GM12892 (cell line): ENCODE data around the gene SMC4.

Experiments
- POLR2A ChIP-seq: IDR thresholded peaks from 2 replicates; pipeline ENCODE4 v1.6.1; 2011; ENCODE audit warnings: low read depth, low read length, control low read depth
- POLR2AphosphoS5 ChIP-seq: IDR thresholded peaks from 2 replicates; pipeline ENCODE4 v1.6.1; 2011; ENCODE audit warnings: low read depth, low read length, control low read depth
- TAF1 ChIP-seq: IDR thresholded peaks from 2 replicates; pipeline ENCODE4 v1.6.1; 2011; ENCODE audit warnings: low read depth, mild to moderate bottlenecking, control low read depth, low read length, borderline replicate concordance

DNA sequence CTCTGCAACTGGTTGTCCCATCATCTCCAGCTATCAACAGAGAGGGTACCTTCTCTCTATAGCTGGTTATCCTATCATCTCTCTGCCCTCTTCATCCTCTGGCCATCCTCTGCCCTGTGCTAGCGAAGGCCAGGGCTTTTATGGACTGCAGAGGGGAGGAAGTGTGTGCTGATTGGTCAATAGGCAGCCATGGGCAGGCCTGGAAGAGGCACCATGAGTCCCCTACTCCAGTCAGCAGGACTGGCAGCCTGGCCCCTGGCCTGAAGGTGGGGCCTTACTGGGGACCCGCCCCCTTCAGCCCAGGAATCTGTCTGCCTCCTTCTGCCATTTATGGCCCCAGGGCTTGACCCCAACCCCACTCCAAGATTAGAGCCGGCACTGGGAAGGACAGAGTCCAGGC is 60.6 kb downstream of the SMC4 start:
- TF ChIP-seq TAF1: no peak
- TF ChIP-seq POLR2A: no peak
- TF ChIP-seq POLR2AphosphoS5: no peak
